Liver (tissue), 9 donors: Measurements from ENCODE around the gene ZNF366. TPM values are rescaled to one million over a fixed set of nuclear protein-coding genes. Genes with fewer than 3 reads are reported as not detected.

Experiments
- DNase-seq: peaks from one replicate; pipeline ENCODE4 v3.0.0-alpha.2; 2017; ENCODE audit warnings: low spot score
- H3K27ac ChIP-seq, 2 donors: one replicate each; pipeline ENCODE4 v1.7.0; 2013; ENCODE audit warnings: inconsistent platforms in 2 of 2, low read length in 2 of 2, control low read depth in 1 of 2, low read depth in 1 of 2, mild to moderate bottlenecking in 1 of 2
- H3K27me3 ChIP-seq, 4 donors: one replicate each; pipeline versions ENCODE4 v1.6.1 to v1.7.0; 2013; ENCODE audit warnings: low read length in 3 of 4, inconsistent platforms in 1 of 4, mild to moderate bottlenecking in 1 of 4, moderate library complexity in 1 of 4; ENCODE audit not compliant: control insufficient read depth in 4 of 4, insufficient read depth in 4 of 4
- H3K36me3 ChIP-seq, 4 donors: one replicate each; pipeline versions ENCODE4 v1.6.1 to v1.7.0; 2013; ENCODE audit warnings: low read length in 3 of 4, mild to moderate bottlenecking in 3 of 4, low read depth in 1 of 4, moderate library complexity in 1 of 4; ENCODE audit not compliant: control insufficient read depth in 4 of 4, insufficient read depth in 3 of 4
- H3K4me1 ChIP-seq, 4 donors: one replicate each; pipeline versions ENCODE4 v1.6.1 to v1.7.0; 2013; ENCODE audit warnings: low read length in 3 of 4, mild to moderate bottlenecking in 3 of 4, moderate library complexity in 1 of 4; ENCODE audit not compliant: control insufficient read depth in 4 of 4, insufficient read depth in 4 of 4
- H3K4me3 ChIP-seq, 3 donors: one replicate each; pipeline versions ENCODE4 v1.6.1 to v1.7.0; 2013; ENCODE audit warnings: low read length in 3 of 3, control low read depth in 1 of 3, low read depth in 1 of 3, mild to moderate bottlenecking in 1 of 3
- H3K9ac ChIP-seq, 2 donors: one replicate each; pipeline ENCODE4 v1.7.0; 2013; ENCODE audit warnings: low read length in 2 of 2, mild to moderate bottlenecking in 2 of 2, moderate library complexity in 2 of 2, control low read depth in 1 of 2, low read depth in 1 of 2
- H3K9me3 ChIP-seq, 4 donors: one replicate each; pipeline versions ENCODE4 v1.6.1 to v1.7.0; 2013; ENCODE audit warnings: low read length in 3 of 4; ENCODE audit not compliant: control insufficient read depth in 4 of 4
- ATF3 ChIP-seq: IDR thresholded peaks from 2 replicates; pipeline ENCODE4 v1.6.1; 2016; ENCODE audit warnings: antibody characterized with exemption
- CTCF ChIP-seq: fragments of 150-350 bp; IDR thresholded peaks from 2 replicates; pipeline ENCODE4 v1.5.1; 2017; ENCODE audit warnings: improper control_type of control experiment, low read depth, low read length; ENCODE audit not compliant: missing input control
- EGR1 ChIP-seq, 2 donors: IDR thresholded peaks; 2 replicates each; pipeline ENCODE4 v1.6.1; 2016 to 2018; ENCODE audit warnings: antibody characterized with exemption in 2 of 2, low read depth in 2 of 2
- FOXA1 ChIP-seq: IDR thresholded peaks from 2 replicates; pipeline ENCODE4 v1.6.1; 2016; ENCODE audit warnings: antibody characterized with exemption
- FOXA2 ChIP-seq: IDR thresholded peaks from 2 replicates; pipeline ENCODE4 v1.6.1; 2016; ENCODE audit warnings: antibody characterized with exemption
- GABPA ChIP-seq, 2 donors: IDR thresholded peaks in 1 of 2; conservative IDR thresholded peaks in 1 of 2; 2 replicates each; pipeline ENCODE4 v1.6.1; 2016; ENCODE audit warnings: antibody characterized with exemption in 2 of 2, mild to moderate bottlenecking in 1 of 2, moderate library complexity in 1 of 2
- HNF4A ChIP-seq, 2 donors: conservative IDR thresholded peaks; 2 replicates each; pipeline ENCODE4 v1.6.1; 2016; ENCODE audit warnings: antibody characterized with exemption in 2 of 2, mild to moderate bottlenecking in 2 of 2
- HNF4G ChIP-seq: IDR thresholded peaks from 2 replicates; pipeline ENCODE4 v1.6.1; 2016; ENCODE audit warnings: antibody characterized with exemption
- JUND ChIP-seq, 2 donors: IDR thresholded peaks; 2 replicates each; pipeline ENCODE4 v1.6.1; 2016; ENCODE audit warnings: antibody characterized with exemption in 2 of 2
- MAX ChIP-seq: IDR thresholded peaks from 2 replicates; pipeline ENCODE4 v1.6.1; 2016; ENCODE audit warnings: antibody characterized with exemption
- RAD21 ChIP-seq, 2 donors: IDR thresholded peaks; 2 replicates each; pipeline ENCODE4 v1.6.1; 2016; ENCODE audit warnings: antibody characterized with exemption in 2 of 2, mild to moderate bottlenecking in 2 of 2
- REST ChIP-seq: IDR thresholded peaks from 2 replicates; pipeline ENCODE4 v1.6.1; 2016; ENCODE audit warnings: antibody characterized with exemption, mild to moderate bottlenecking
- RXRA ChIP-seq, 2 donors: IDR thresholded peaks; 2 replicates each; pipeline ENCODE4 v1.6.1; 2017 to 2018; ENCODE audit warnings: antibody characterized with exemption in 2 of 2, mild to moderate bottlenecking in 1 of 2
- SP1 ChIP-seq: IDR thresholded peaks from 2 replicates; pipeline ENCODE4 v1.6.1; 2018; ENCODE audit warnings: antibody characterized with exemption, mild to moderate bottlenecking
- TAF1 ChIP-seq: conservative IDR thresholded peaks from 2 replicates; pipeline ENCODE4 v1.6.1; 2016; ENCODE audit warnings: antibody characterized with exemption, mild to moderate bottlenecking
- YY1 ChIP-seq: IDR thresholded peaks from 2 replicates; pipeline ENCODE4 v1.6.1; 2016; ENCODE audit warnings: antibody characterized with exemption, mild to moderate bottlenecking
- ZBTB33 ChIP-seq: IDR thresholded peaks from 2 replicates; pipeline ENCODE4 v1.6.1; 2016; ENCODE audit warnings: antibody characterized with exemption
- WGBS: extraction: QIAGEN DNeasy Blood & Tissue Kit; methylation state at CpG from one replicate; pipeline ENCODE4 v1.1.7; 2013; 5-methylcytosine and 5-hydroxymethylcytosine counted together
- polyA plus RNA-seq, 2 donors: library from polyadenylated mRNA; stranded (reverse) in 1 of 2; unstranded in 1 of 2; fragments of 200-250 nt in 1 of 2; fragments of >200 nt in 1 of 2; fragmentation: Nextera tagmentation in 1 of 2; extraction: Ambion mirVana in 1 of 2; gene quantifications; one replicate each; pipeline versions ENCODE4 v1.2.1 to v1.2.3, GENCODE V29; 2013 to 2015
- total RNA-seq, 2 donors: library from RNA; depleted of rRNA; stranded (reverse); fragments of >200 nt; gene quantifications; one replicate each; pipeline ENCODE4 v1.2.3, GENCODE V29; 2014
- donor health status: healthy.
- donor health status: healthy.
- donor health status: healthy.
- donor health status: healthy.
- donor health status: healthy.

The ZNF366 gene
- total and polyA plus RNA-seq, 4 donors, result 0.71 to 1.0 (median 0.75) TPM

GRCh38 chr5:72465601-72466563 lies 41.3 kb downstream of the ZNF366 start:
- TF ChIP-seq FOXA2 (no peak), ATF3 (no peak), REST (no peak), RAD21 (IDR thresholded peaks at IDR 0.05) (no peak), HNF4G (no peak), TAF1 (no peak), FOXA1 (no peak), SP1 (no peak), HNF4A (conservative IDR thresholded peaks at IDR 0.05) (no peak), GABPA (IDR thresholded peaks at IDR 0.05 in 1 of 2, conservative IDR thresholded peaks at IDR 0.05 in 1 of 2) (no peak), CTCF (no peak), MAX (no peak)
- Histone ChIP-seq H3K36me3 (no peaks in the 10 kb centered on the region), H3K4me3 (no peak overlapping the region), H3K9me3 (no peaks in the 10 kb centered on the region), H3K4me1 (no peaks in the 10 kb centered on the region), H3K27me3 (no peaks in the 10 kb centered on the region), H3K27ac (no peak overlapping the region), H3K9ac (no peak overlapping the region)
- WGBS, result 82% methylated on average over 10 of the region's 10 CpGs
- DNase-seq, result no peak

GRCh38 chr5:72465066-72465465 lies 42.1 kb downstream of the ZNF366 start:
- no peak for DNase-seq
- Histone ChIP-seq H3K9me3 (no peaks in the 10 kb centered on the region), H3K36me3 (no peaks in the 10 kb centered on the region), H3K27ac (no peak overlapping the region), H3K9ac (no peak overlapping the region), H3K27me3 (no peaks in the 10 kb centered on the region), H3K4me3 (no peak overlapping the region), H3K4me1 (no peaks in the 10 kb centered on the region)
- WGBS, result 59% methylated on average over 2 of the region's 2 CpGs
- TF ChIP-seq RAD21 (IDR thresholded peaks at IDR 0.05), result no peak
- no peak for TF ChIP-seq JUND (IDR thresholded peaks at IDR 0.05)
- TF ChIP-seq TAF1, result no peak
- TF ChIP-seq ZBTB33, result no peak
- no peak for TF ChIP-seq EGR1 (IDR thresholded peaks at IDR 0.05; ENCODE audit: low read depth in 2 of 2)
- no peak for TF ChIP-seq REST
- TF ChIP-seq FOXA1, result no peak
- no peak for TF ChIP-seq YY1
- TF ChIP-seq MAX, result no peak
- TF ChIP-seq RXRA (IDR thresholded peaks at IDR 0.05), result no peak
- no peak for TF ChIP-seq ATF3
- no peak for TF ChIP-seq FOXA2
